PFSK-1 (cell line): ENCODE data around the gene NPW.

ENCODE experiments used
- FOXP2 ChIP-seq: optimal IDR thresholded peaks from 2 replicates; pipeline ENCODE3; 2011; ENCODE audit warnings: borderline replicate concordance, control low read depth, inconsistent platforms; ENCODE audit not compliant: insufficient read depth; ENCODE audit errors: extremely low read length, extremely low read depth
- POLR2AphosphoS5 ChIP-seq: IDR thresholded peaks from 2 replicates; pipeline ENCODE4 v1.6.1; 2012; ENCODE audit warnings: low read depth, mild to moderate bottlenecking, control low read depth, low read length, moderate library complexity
- SIN3A ChIP-seq: IDR thresholded peaks from 2 replicates; pipeline ENCODE4 v1.6.1; 2012; ENCODE audit warnings: mild to moderate bottlenecking, low read length, moderate library complexity, borderline replicate concordance; ENCODE audit not compliant: insufficient read depth
- TAF1 ChIP-seq: IDR thresholded peaks from 2 replicates; pipeline ENCODE4 v1.6.1; 2012; ENCODE audit warnings: low read length, control low read depth, borderline replicate concordance; ENCODE audit not compliant: insufficient read depth
- TF ChIP-seq, protein P1 (sequence below), 2 experiments: IDR thresholded peaks; 2 replicates each; pipeline versions ENCODE4 v1.6.1 to v1.8.0; 2011 to 2012; ENCODE audit warnings: low read depth in 2 of 2, low read length in 2 of 2, control low read depth in 1 of 2, inconsistent platforms in 1 of 2, mild to moderate bottlenecking in 1 of 2, moderate library complexity in 1 of 2; ENCODE audit not compliant: insufficient read depth in 1 of 2

Gene NPW

GRCh38 chr16:1982013-1982433 lies 37.6 kb upstream of the NPW start:
- TF ChIP-seq SIN3A (no peak), TAF1 (no peak), FOXP2 (no peak), POLR2AphosphoS5 (no peak)
- TF ChIP-seq, protein P1, sequence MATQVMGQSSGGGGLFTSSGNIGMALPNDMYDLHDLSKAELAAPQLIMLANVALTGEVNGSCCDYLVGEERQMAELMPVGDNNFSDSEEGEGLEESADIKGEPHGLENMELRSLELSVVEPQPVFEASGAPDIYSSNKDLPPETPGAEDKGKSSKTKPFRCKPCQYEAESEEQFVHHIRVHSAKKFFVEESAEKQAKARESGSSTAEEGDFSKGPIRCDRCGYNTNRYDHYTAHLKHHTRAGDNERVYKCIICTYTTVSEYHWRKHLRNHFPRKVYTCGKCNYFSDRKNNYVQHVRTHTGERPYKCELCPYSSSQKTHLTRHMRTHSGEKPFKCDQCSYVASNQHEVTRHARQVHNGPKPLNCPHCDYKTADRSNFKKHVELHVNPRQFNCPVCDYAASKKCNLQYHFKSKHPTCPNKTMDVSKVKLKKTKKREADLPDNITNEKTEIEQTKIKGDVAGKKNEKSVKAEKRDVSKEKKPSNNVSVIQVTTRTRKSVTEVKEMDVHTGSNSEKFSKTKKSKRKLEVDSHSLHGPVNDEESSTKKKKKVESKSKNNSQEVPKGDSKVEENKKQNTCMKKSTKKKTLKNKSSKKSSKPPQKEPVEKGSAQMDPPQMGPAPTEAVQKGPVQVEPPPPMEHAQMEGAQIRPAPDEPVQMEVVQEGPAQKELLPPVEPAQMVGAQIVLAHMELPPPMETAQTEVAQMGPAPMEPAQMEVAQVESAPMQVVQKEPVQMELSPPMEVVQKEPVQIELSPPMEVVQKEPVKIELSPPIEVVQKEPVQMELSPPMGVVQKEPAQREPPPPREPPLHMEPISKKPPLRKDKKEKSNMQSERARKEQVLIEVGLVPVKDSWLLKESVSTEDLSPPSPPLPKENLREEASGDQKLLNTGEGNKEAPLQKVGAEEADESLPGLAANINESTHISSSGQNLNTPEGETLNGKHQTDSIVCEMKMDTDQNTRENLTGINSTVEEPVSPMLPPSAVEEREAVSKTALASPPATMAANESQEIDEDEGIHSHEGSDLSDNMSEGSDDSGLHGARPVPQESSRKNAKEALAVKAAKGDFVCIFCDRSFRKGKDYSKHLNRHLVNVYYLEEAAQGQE (IDR thresholded peaks at IDR 0.05; ENCODE audit: insufficient read depth in 1 of 2, low read depth in 2 of 2, low read length in 2 of 2): no peak

DNA sequence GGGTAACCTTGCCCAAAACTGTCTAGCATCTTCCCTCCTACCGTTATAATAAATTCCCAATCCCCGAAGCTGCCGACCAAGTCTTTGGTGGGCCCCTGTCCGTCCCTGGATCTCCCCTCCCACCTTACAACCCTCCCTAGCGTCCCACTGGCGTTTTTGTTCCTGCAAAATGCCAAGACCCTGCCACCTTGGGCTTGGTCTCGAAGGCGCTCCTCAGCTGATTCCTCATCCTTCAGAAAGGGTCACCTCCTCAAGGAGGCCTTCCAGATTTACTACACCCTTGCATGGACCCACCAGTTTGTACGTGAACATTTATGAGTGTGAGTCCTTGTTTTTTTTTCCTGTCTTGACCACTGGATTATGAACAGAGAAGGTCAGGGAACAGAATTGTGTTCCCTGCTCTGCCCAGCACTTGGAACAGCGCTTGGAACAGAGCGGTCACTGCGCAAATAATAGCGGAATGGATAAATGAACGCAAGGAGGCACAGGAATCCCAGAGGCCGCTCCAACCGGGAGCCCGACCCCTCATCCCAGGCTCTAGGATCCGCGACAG lies 36.5 kb upstream of the NPW start:
- TF ChIP-seq FOXP2 (no peak), TAF1 (no peak), SIN3A (no peak), POLR2AphosphoS5 (no peak)
- TF ChIP-seq, protein P1 (IDR thresholded peaks at IDR 0.05; ENCODE audit: insufficient read depth in 1 of 2, low read depth in 2 of 2, low read length in 2 of 2): no peak

DNA sequence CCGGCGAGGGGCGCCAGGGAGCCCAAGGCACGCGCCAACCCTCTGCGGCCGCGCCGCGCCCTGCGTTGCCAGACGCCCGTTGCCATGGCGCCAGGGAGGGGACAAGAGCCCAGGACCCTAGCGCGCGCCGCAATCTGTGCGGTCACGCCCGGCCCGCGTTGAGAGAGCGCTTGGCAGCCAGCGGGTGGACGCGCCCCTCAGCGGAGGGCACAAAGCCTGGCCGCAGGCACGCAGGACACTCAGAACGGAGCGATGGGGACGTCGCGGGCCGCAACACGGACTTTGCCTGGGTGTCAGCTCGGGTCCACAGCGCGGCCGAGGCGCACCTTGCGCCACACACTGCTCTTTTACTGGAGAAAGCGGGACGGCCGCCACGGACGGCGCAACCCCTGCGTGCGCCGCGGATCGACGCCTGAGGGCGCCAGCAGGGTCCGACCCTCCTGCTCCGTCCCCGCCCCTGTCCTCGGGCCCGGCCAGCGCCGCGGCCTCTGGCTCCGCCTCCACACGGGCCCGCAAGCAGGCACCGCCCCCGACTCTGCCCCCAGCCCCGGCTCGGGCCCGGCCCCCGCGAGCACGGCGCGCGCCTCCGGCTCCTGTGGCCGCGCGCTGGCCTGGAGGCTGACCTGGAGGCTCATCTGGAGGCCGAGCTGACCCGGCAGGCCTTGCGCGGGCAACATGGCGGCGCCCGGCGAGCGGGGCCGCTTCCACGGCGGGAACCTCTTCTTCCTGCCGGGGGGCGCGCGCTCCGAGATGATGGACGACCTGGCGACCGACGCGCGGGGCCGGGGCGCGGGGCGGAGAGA lies 35.8 kb upstream of the NPW start, which contains the start of gene GFER:
TSS of gene GFER (plus strand) at position 650 of the 803 bp plus-strand sequence. CDS start at position 676, 26 bp downstream.
- TF ChIP-seq POLR2AphosphoS5 (peak; percentile 64), FOXP2 (no peak), SIN3A (peak; percentile 68; the same call in 1 of the 2 replicates), TAF1 (peak; percentile 85)
- TF ChIP-seq, protein P1 (IDR thresholded peaks at IDR 0.05; ENCODE audit: insufficient read depth in 1 of 2, low read depth in 2 of 2, low read length in 2 of 2): 0 out of 4 replicates have a peak, but pooled peaks of 1 of the 2 experiments have one; percentile 44

DNA sequence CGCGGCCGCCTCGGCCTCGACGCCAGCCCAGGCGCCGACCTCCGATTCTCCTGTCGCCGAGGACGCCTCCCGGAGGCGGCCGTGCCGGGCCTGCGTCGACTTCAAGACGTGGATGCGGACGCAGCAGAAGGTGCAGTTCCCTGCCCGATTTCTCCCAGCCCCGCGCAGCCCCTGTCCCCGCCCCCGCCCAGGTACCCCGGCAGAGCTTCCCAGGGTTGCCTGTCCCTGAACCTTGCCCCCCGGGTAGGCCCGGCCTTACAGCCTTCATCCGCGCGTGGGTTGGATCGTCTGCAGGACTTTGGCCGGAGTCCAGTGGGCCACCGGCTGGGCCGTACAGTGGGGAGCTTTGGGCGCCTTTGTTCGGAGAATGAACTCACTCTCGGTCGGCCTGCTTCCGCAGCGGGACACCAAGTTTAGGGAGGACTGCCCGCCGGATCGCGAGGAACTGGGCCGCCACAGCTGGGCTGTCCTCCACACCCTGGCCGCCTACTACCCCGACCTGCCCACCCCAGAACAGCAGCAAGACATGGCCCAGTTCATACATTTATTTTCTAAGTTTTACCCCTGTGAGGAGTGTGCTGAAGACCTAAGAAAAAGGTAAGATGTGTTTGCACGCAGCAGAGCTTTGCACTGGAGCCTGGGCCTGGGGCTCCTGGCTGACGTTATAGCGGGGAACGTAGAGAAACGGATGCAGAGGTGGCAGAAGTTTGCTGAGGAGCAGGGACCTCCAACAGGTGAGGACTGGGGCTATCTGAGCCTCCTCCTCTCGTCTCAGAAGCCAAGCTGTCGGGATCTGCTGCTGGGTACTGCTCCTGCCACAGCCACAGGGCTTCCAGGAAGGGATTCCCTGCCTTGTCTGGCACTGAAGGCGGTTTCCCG lies 35.0 kb upstream of the NPW start:
- TF ChIP-seq TAF1: no peak
- no peak for TF ChIP-seq POLR2AphosphoS5
- TF ChIP-seq, protein P1 (IDR thresholded peaks at IDR 0.05; ENCODE audit: insufficient read depth in 1 of 2, low read depth in 2 of 2, low read length in 2 of 2): no peak
- no peak for TF ChIP-seq FOXP2
- TF ChIP-seq SIN3A: no peak
